A673 (cell line): ENCODE measurements around the gene INMT. TPM values are rescaled to one million over a fixed set of nuclear protein-coding genes. Genes with fewer than 3 reads are reported as not detected.
A peak's percentile ranks its signal among the peaks of the same experiment; 100 is the strongest.

ENCODE experiments used
- Bru-seq: library from RNA; stranded (reverse); fragments of 400-500 nt; gene quantifications from one replicate; lab custom pipeline; 2021; lab: Mats Ljungman, UMichigan
- BruChase-seq, 2 experiments: library from RNA; stranded (reverse); fragments of 400-500 nt; gene quantifications; one replicate each; lab custom pipeline; 2021; lab: Mats Ljungman, UMichigan
- BruUV-seq: library from RNA; stranded (reverse); fragments of 400-500 nt; replicated peaks from 2 replicates; lab custom pipeline; 2021; lab: Mats Ljungman, UMichigan
- CTCF ChIA-PET: fragments of 300-600 bp; sonication (Branson Sonifier 250); formaldehyde crosslinking; loops from one replicate; lab custom pipeline; 2022; ENCODE audit warnings: antibody characterized with exemption; lab: Charles Lee
- POLR2A ChIA-PET: fragments of 300-600 bp; sonication (Branson Sonifier 250); formaldehyde crosslinking; loops from one replicate; lab custom pipeline; 2022; ENCODE audit warnings: antibody characterized with exemption; ENCODE audit not compliant: low non-redundant PET; lab: Charles Lee
- DNase-seq: peaks from one replicate; pipeline ENCODE4 v3.0.0-alpha.2; 2015; ENCODE audit warnings: low spot score
- H3K27ac ChIP-seq: fragments of 200-600 bp; sonication (generic); 2 replicates; pipeline ENCODE4 v1.5.1; 2016; ENCODE audit warnings: mixed run types, low read depth, mild to moderate bottlenecking, mixed read lengths, antibody characterized with exemption, low read length; ENCODE audit not compliant: poor library complexity, severe bottlenecking
- H3K27me3 ChIP-seq: fragments of 200-600 bp; sonication (generic); replicated peaks from 2 replicates; pipeline ENCODE4 v1.6.1; 2017; ENCODE audit warnings: mixed run types, low read depth, mild to moderate bottlenecking, mixed read lengths, antibody characterized with exemption, low read length; ENCODE audit not compliant: insufficient read depth, poor library complexity
- H3K36me3 ChIP-seq: fragments of 200-600 bp; sonication (generic); 2 replicates; pipeline ENCODE4 v1.6.1; 2016; ENCODE audit warnings: mixed run types, mild to moderate bottlenecking, mixed read lengths, antibody characterized with exemption, low read length; ENCODE audit not compliant: insufficient read depth, poor library complexity, severe bottlenecking
- H3K4me1 ChIP-seq: fragments of 200-600 bp; sonication (generic); 2 replicates; pipeline ENCODE4 v1.6.1; 2017; ENCODE audit warnings: mixed run types, mild to moderate bottlenecking, mixed read lengths, antibody characterized with exemption, low read length; ENCODE audit not compliant: insufficient read depth, poor library complexity, severe bottlenecking
- H3K4me3 ChIP-seq: fragments of 200-600 bp; sonication (generic); 2 replicates; pipeline ENCODE4 v1.5.1; 2016; ENCODE audit warnings: low read depth, mixed run types, mild to moderate bottlenecking, mixed read lengths, low read length; ENCODE audit not compliant: poor library complexity, severe bottlenecking
- H3K9me3 ChIP-seq: fragments of 200-600 bp; sonication (generic); 2 replicates; pipeline ENCODE4 v1.6.1; 2016; ENCODE audit warnings: mixed run types, low read depth, mild to moderate bottlenecking, mixed read lengths, antibody characterized with exemption, low read length; ENCODE audit not compliant: poor library complexity, severe bottlenecking
- CTCF ChIP-seq: fragments of 300-800, 200-600 bp; sonication (generic); conservative IDR thresholded peaks from 2 replicates; pipeline ENCODE4 v1.5.1; 2017; ENCODE audit warnings: low read depth, mild to moderate bottlenecking, antibody characterized with exemption, low read length, moderate library complexity, mixed read lengths
- EZH2 ChIP-seq: fragments of 200-600 bp; sonication (generic); IDR thresholded peaks from 2 replicates; pipeline ENCODE4 v1.6.1; 2017; ENCODE audit warnings: borderline replicate concordance, low read depth, mild to moderate bottlenecking, mixed read lengths, antibody characterized with exemption, low read length; ENCODE audit not compliant: poor library complexity, severe bottlenecking
- intact Hi-C: fragments of 100-400 bp; cut with micrococcal nuclease; formaldehyde crosslinking; loops from one replicate; pipeline ENCODE4 v1.10.0; 2022; ENCODE audit not compliant: unreplicated experiment
- long read RNA-seq: library from polyadenylated mRNA; stranded (forward); transcript quantifications from one replicate; pipeline ENCODE4 v2.0.0, GENCODE V29; 2022
- total RNA-seq: library from RNA; stranded (reverse); gene quantifications from 2 replicates; pipeline ENCODE4 v1.2.3, GENCODE V29; 2021

The INMT gene
- total RNA-seq (0.11 and 0.17 TPM in 2 replicates), Bru-seq, nascent RNA (not detected), BruChase-seq, experiment 1, labeled RNA remaining after a 2-hour chase (percentile 18 among the genes with signal in this experiment), BruChase-seq, experiment 2, labeled RNA remaining after a 6-hour chase (not detected)
- long read RNA-seq: 0 reads

GRCh38 chr7:30751696-30752273 lies at the start of gene INMT:
Gene INMT (plus strand): TSS chr7:30752135. CDS start chr7:30752151, 16 bp downstream.
- Histone ChIP-seq H3K9me3 (no peaks in the 10 kb centered on the region), H3K4me1 (no peaks in the 10 kb centered on the region), H3K36me3 (no peaks in the 10 kb centered on the region), H3K27me3 (no peaks in the 10 kb centered on the region), H3K27ac (no peak within 1 kb of the TSS), H3K4me3 (no peak within 1 kb of the TSS)
- no peak for TF ChIP-seq EZH2
- TF ChIP-seq CTCF: no peak
- no peak for DNase-seq
- ChIA-PET POLR2A (no interaction called here), CTCF (no interaction called here)
- intact Hi-C loops: no loop called here
- BruUV-seq: no TSS peak

GRCh38 chr7:30702200-30702599 lies 49.7 kb upstream of the INMT start:
- no peak for DNase-seq
- intact Hi-C loops: no loop called here
- CTCF ChIA-PET: no interaction called here
- no peaks in the 10 kb centered on the region for H3K36me3 ChIP-seq
- POLR2A ChIA-PET: interaction anchor here (0.6 kb wide), 1 partner anchor 455 kb away, joined by 4 read pairs; no protein-coding TSS in a partner anchor
- no peak overlapping the region for H3K4me3 ChIP-seq
- H3K27me3 ChIP-seq: peaks cover 14% of the 10 kb centered on the region
- no peaks in the 10 kb centered on the region for H3K4me1 ChIP-seq
- BruUV-seq: no TSS peak
- H3K27ac ChIP-seq: no peak overlapping the region
- no peaks in the 10 kb centered on the region for H3K9me3 ChIP-seq
- TF ChIP-seq EZH2 (no peak), CTCF (peak; percentile 45)

- no peak for TF ChIP-seq CTCF
- no peak for TF ChIP-seq EZH2
- no peak overlapping the region for H3K4me3 ChIP-seq
- intact Hi-C loops: no loop called here
- no peak for DNase-seq
- CTCF ChIA-PET: no interaction called here
- no peaks in the 10 kb centered on the region for H3K36me3 ChIP-seq
- BruUV-seq: no TSS peak
- H3K9me3 ChIP-seq: no peaks in the 10 kb centered on the region
- no peak overlapping the region for H3K27ac ChIP-seq
- H3K4me1 ChIP-seq: no peaks in the 10 kb centered on the region
- H3K27me3 ChIP-seq: peaks cover 14% of the 10 kb centered on the region
- POLR2A ChIA-PET: no interaction called here
These were observed 48.2 kb upstream of the INMT start for GRCh38 chr7:30703756-30704155.
